Sigmoid colon (tissue), 7 donors: ENCODE results near the gene FIGN. TPM values are rescaled to one million over a fixed set of nuclear protein-coding genes. Genes with fewer than 3 reads are reported as not detected.

ENCODE experiments used
- DNase-seq: peaks from one replicate; pipeline ENCODE4 v3.0.0-alpha.2; 2019
- H3K27ac ChIP-seq, 4 donors: fragments of 200-600 bp; sonication (generic); one replicate each; pipeline ENCODE4 v1.5.1; 2016 to 2019; ENCODE audit warnings: mild to moderate bottlenecking in 1 of 4
- H3K27me3 ChIP-seq, 3 donors: fragments of 200-600 bp; sonication (generic); one replicate each; pipeline ENCODE4 v1.5.1; 2019; ENCODE audit warnings: mild to moderate bottlenecking in 1 of 3
- H3K36me3 ChIP-seq, 4 donors: fragments of 200-600 bp; sonication (generic); one replicate each; pipeline ENCODE4 v1.5.1; 2016 to 2019
- H3K4me1 ChIP-seq, 4 donors: fragments of 200-600 bp; sonication (generic); one replicate each; pipeline ENCODE4 v1.5.1; 2017 to 2019
- H3K4me3 ChIP-seq, 4 donors: fragments of 200-600 bp; sonication (generic); one replicate each; pipeline ENCODE4 v1.5.1; 2017 to 2019; ENCODE audit warnings: mild to moderate bottlenecking in 2 of 4, moderate library complexity in 1 of 4
- H3K9me3 ChIP-seq, 4 donors: fragments of 200-600 bp in 3 of 4; sonication (generic) in 3 of 4; one replicate each; pipeline versions ENCODE4 v1.5.1 to v1.6.1; 2013 to 2019
- CTCF ChIP-seq, 4 experiments: fragments of 450-650 bp in 3 of 4; fragments of 200-600 bp in 1 of 4; IDR thresholded peaks; one replicate each; pipeline ENCODE4 v1.5.1; 2016 to 2019; ENCODE audit warnings: antibody characterized with exemption in 4 of 4, mild to moderate bottlenecking in 3 of 4, moderate library complexity in 2 of 4
- EP300 ChIP-seq, 4 donors: sonication (generic); formaldehyde crosslinking; IDR thresholded peaks; one replicate each; pipeline ENCODE4 v1.6.1; 2017; ENCODE audit warnings: antibody characterized with exemption in 4 of 4
- POLR2A ChIP-seq, 2 donors: fragments of 450-650 bp; IDR thresholded peaks; one replicate each; pipeline ENCODE4 v1.6.1; 2016; ENCODE audit warnings: antibody characterized with exemption in 2 of 2, mild to moderate bottlenecking in 2 of 2, moderate library complexity in 2 of 2
- POLR2AphosphoS5 ChIP-seq, 4 donors: sonication (generic); formaldehyde crosslinking; IDR thresholded peaks; one replicate each; pipeline ENCODE4 v1.6.1; 2017; ENCODE audit warnings: antibody characterized with exemption in 4 of 4
- WGBS, 2 donors: extraction: QIAGEN DNeasy Blood & Tissue Kit; methylation state at CpG; one replicate each; pipeline ENCODE4 v1.1.7; 2013; 5-methylcytosine and 5-hydroxymethylcytosine counted together
- intact Hi-C: fragments of 100-400 bp; cut with DNase I; formaldehyde crosslinking; loops from one replicate; pipeline ENCODE4 v1.15.1; 2023
- polyA plus RNA-seq, 3 donors: library from polyadenylated mRNA; stranded (reverse); fragments of 200-250 nt; gene quantifications; one replicate each; pipeline ENCODE4 v1.2.3, GENCODE V29; 2013
- total RNA-seq, 4 donors: library from RNA; depleted of rRNA; stranded (reverse); fragments of >200 nt; gene quantifications; one replicate each; pipeline ENCODE4 v1.1.0, GENCODE V29; 2016
- donor health status: healthy with polysubstance abuse.
- donor health status: Bipolar disorder and iron deficiency.
- donor health status: healthy.

Gene FIGN
- total and polyA plus RNA-seq, 7 donors: under 0.01 to 8.0 (median 3.7) TPM; not detected in 1

GRCh38 chr2:163768881-163769695 is 33.3 kb upstream of the FIGN start:
- WGBS, 2 donors: 49 to 77% methylated on average over 7 of the region's 7 CpGs
- no peaks in the 10 kb centered on the region for H3K36me3 ChIP-seq
- H3K27ac ChIP-seq: no peak overlapping the region
- H3K9me3 ChIP-seq: no peaks in the 10 kb centered on the region
- intact Hi-C loops: no loop called here
- DNase-seq: no peak
- TF ChIP-seq EP300 (IDR thresholded peaks at IDR 0.05): no peak
- no peak for TF ChIP-seq CTCF (IDR thresholded peaks at IDR 0.05)
- no peak for TF ChIP-seq POLR2A (IDR thresholded peaks at IDR 0.05)
- TF ChIP-seq POLR2AphosphoS5 (IDR thresholded peaks at IDR 0.05): no peak
- no peaks in the 10 kb centered on the region for H3K27me3 ChIP-seq
- H3K4me1 ChIP-seq: no peaks in the 10 kb centered on the region
- no peak overlapping the region for H3K4me3 ChIP-seq

- intact Hi-C loops: no loop called here
- no peak overlapping the region for H3K4me3 ChIP-seq
- H3K36me3 ChIP-seq: no peaks in the 10 kb centered on the region
- H3K27ac ChIP-seq: no peak overlapping the region
- H3K9me3 ChIP-seq: no peaks in the 10 kb centered on the region
- no peak for DNase-seq
- 84 to 88% methylated on average over 4 of the region's 4 CpGs for WGBS, 2 donors
- H3K27me3 ChIP-seq: no peaks in the 10 kb centered on the region
- TF ChIP-seq POLR2AphosphoS5 (IDR thresholded peaks at IDR 0.05): no peak
- no peak for TF ChIP-seq POLR2A (IDR thresholded peaks at IDR 0.05)
- TF ChIP-seq EP300 (IDR thresholded peaks at IDR 0.05): no peak
- TF ChIP-seq CTCF (IDR thresholded peaks at IDR 0.05): no peak
- H3K4me1 ChIP-seq: no peaks in the 10 kb centered on the region
Observed at GRCh38 chr2:163767097-163767496, 31.3 kb upstream of the FIGN start.

- intact Hi-C loops: no loop called here
- Histone ChIP-seq H3K9me3 (no peaks in the 10 kb centered on the region), H3K36me3 (no peaks in the 10 kb centered on the region), H3K27ac (no peak overlapping the region), H3K4me3 (no peak overlapping the region), H3K27me3 (no peaks in the 10 kb centered on the region), H3K4me1 (no peaks in the 10 kb centered on the region)
- no peak for DNase-seq
- TF ChIP-seq POLR2A (IDR thresholded peaks at IDR 0.05) (no peak), POLR2AphosphoS5 (IDR thresholded peaks at IDR 0.05) (no peak), EP300 (IDR thresholded peaks at IDR 0.05) (no peak), CTCF (IDR thresholded peaks at IDR 0.05) (no peak)
- WGBS, 2 donors: 78 to 81% methylated on average over 3 of the region's 3 CpGs
Observed at GRCh38 chr2:163764566-163764965, 28.8 kb upstream of the FIGN start.

- no peak overlapping the region for H3K4me3 ChIP-seq
- intact Hi-C loops: no loop called here
- no peaks in the 10 kb centered on the region for H3K9me3 ChIP-seq
- no peak overlapping the region for H3K27ac ChIP-seq
- no peaks in the 10 kb centered on the region for H3K36me3 ChIP-seq
- DNase-seq: no peak
- 24 to 53% methylated on average over 2 of the region's 2 CpGs for WGBS, 2 donors
- no peaks in the 10 kb centered on the region for H3K27me3 ChIP-seq
- TF ChIP-seq POLR2AphosphoS5 (IDR thresholded peaks at IDR 0.05) (no peak), CTCF (IDR thresholded peaks at IDR 0.05) (no peak), EP300 (IDR thresholded peaks at IDR 0.05) (no peak), POLR2A (IDR thresholded peaks at IDR 0.05) (no peak)
- H3K4me1 ChIP-seq: no peaks in the 10 kb centered on the region
Observed at GRCh38 chr2:163759013-163759412, 23.2 kb upstream of the FIGN start.
